ENCODE data around the gene RUNX1.

RUNX1 gene

DNA sequence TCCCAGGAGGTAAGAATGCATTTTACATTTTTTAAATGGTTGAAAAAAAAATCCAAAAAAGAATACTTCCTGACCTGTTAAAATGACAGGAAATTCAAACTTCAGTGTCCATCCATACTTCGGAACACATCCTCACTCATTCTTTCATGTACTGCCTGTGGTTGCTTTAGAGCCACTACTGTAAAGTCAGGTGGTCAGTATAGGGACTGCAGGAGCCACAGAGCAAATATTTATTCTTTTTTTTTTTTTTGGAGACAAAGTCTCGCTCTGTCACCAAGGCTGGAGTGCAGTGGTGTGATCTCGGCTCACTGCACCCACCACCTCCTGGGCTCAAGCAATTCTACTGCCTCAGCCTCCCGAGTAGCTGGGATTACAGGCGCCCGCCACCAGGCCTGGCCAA lies 255.6 kb downstream of the RUNX1 start:
- Histone ChIP-seq H3K27me3 (replicated peaks; ENCODE audit: control insufficient read depth, insufficient read depth, low read length, poor library complexity, severe bottlenecking) (no peaks in the 10 kb centered on the region), H3K4me3 (ENCODE audit: insufficient read depth, low read depth, low read length, poor library complexity, severe bottlenecking) (no peak overlapping the region), H3K36me3 (ENCODE audit: control insufficient read depth, insufficient read depth, low read length) (peaks cover 64% of the 10 kb centered on the region), H3K9me3 (ENCODE audit: control insufficient read depth, low read length) (no peaks in the 10 kb centered on the region), H3K27ac (ENCODE audit: insufficient read depth, low read length, poor library complexity, severe bottlenecking) (no peak overlapping the region), H3K4me1 (ENCODE audit: control insufficient read depth, insufficient read depth, low read length, poor library complexity, severe bottlenecking) (no peaks in the 10 kb centered on the region)
- no peak for DNase-seq

DNA sequence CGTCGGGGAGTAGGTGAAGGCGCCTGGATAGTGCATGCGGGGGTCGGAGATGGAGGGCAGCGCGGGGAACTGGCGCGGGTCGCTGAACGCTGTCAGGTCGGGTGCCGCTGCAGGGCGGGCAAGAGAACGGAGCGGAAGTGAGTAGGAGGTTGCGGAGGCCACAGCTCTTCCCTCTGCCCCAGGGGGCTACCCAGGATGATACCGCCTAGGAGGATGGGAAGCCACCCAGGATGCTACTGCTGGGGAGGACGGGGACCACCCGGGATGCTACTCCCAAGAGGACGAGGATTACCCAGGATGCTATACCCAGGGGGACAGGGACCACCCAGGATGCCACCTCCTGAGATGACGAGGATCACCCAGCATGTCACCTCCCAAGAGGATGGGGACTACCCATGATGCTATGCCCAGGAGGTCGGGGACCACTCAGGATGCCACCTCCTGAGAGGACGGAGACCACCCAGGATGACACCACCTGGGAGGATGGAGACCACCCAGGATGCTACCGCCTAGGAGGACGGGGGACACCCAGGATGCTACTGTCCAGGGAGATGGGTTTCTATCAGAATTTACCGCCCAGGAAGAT lies 256.5 kb downstream of the RUNX1 start:
- H3K4me1 ChIP-seq (ENCODE audit: control insufficient read depth, insufficient read depth, low read length, poor library complexity, severe bottlenecking): no peaks in the 10 kb centered on the region
- H3K4me3 ChIP-seq (ENCODE audit: insufficient read depth, low read depth, low read length, poor library complexity, severe bottlenecking): no peak overlapping the region
- no peaks in the 10 kb centered on the region for H3K27me3 ChIP-seq (replicated peaks; ENCODE audit: control insufficient read depth, insufficient read depth, low read length, poor library complexity, severe bottlenecking)
- H3K27ac ChIP-seq (ENCODE audit: insufficient read depth, low read length, poor library complexity, severe bottlenecking): no peak overlapping the region
- peaks cover 55% of the 10 kb centered on the region for H3K36me3 ChIP-seq (ENCODE audit: control insufficient read depth, insufficient read depth, low read length)
- DNase-seq: no peak
- no peaks in the 10 kb centered on the region for H3K9me3 ChIP-seq (ENCODE audit: control insufficient read depth, low read length)

DNA sequence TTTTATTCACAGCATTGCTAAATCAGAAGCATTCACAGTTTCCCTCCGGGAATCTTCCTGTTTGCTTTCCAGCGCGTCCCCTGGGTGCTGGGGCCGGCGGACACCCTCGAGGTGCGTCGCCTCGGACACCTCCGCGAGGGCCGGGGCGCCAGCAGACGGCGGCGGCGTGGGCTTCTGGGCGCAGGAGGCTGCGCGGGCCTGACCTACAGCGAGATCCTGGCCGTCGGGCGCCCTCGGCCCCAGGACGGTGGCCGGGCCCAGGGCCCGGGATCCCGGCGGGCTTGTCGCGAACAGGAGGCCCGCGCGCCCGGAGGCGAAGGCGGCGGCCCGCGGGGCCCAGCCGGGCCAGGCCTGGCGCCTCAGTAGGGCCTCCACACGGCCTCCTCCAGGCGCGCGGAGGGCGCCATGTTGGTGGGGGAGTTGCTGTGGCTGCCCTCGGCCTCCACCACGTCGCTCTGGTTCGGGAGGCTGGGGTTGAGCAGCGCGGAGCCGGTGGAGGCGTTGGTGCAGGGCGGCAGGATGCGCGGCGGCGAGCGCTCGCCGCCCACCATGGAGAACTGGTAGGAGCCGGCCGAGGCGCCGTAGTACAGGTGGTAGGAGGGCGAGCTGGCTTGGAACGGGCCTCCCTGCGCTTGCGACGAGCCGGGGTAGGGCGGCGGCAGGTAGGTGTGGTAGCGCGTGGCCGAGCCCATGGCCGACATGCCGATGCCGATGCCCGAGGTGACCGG lies 257.2 kb downstream of the RUNX1 start:
- Histone ChIP-seq H3K27me3 (replicated peaks; ENCODE audit: control insufficient read depth, insufficient read depth, low read length, poor library complexity, severe bottlenecking) (no peaks in the 10 kb centered on the region), H3K36me3 (ENCODE audit: control insufficient read depth, insufficient read depth, low read length) (peaks cover 49% of the 10 kb centered on the region)

DNA sequence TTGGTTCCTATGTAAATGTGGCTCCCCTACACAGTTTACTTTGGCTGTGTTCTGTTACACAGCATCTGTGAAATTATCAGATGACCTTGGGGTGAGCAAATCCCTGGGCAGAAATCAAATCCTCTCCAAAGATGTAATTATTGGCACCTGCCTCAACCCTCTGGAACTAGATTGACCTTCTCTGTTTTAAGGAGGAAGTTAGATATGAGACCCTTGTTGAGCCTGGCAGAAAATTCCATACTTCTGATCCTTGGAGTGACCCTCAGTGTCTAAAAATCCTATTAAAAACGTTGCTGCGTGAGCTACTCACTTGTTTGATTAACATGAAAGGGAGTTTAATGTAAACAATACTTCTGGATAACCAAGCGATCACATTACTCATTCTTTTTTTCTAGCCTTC lies 258.3 kb downstream of the RUNX1 start:
- peaks cover 38% of the 10 kb centered on the region for H3K36me3 ChIP-seq (ENCODE audit: control insufficient read depth, insufficient read depth, low read length)
- H3K4me3 ChIP-seq (ENCODE audit: insufficient read depth, low read depth, low read length, poor library complexity, severe bottlenecking): no peak overlapping the region
- H3K27me3 ChIP-seq (replicated peaks; ENCODE audit: control insufficient read depth, insufficient read depth, low read length, poor library complexity, severe bottlenecking): no peaks in the 10 kb centered on the region
- no peaks in the 10 kb centered on the region for H3K9me3 ChIP-seq (ENCODE audit: control insufficient read depth, low read length)
- no peak overlapping the region for H3K27ac ChIP-seq (ENCODE audit: insufficient read depth, low read length, poor library complexity, severe bottlenecking)
- DNase-seq: no peak
- no peaks in the 10 kb centered on the region for H3K4me1 ChIP-seq (ENCODE audit: control insufficient read depth, insufficient read depth, low read length, poor library complexity, severe bottlenecking)

More for the DNA sequence above, 257.2 kb downstream of the RUNX1 start:
- H3K9me3 ChIP-seq (ENCODE audit: control insufficient read depth, low read length): no peaks in the 10 kb centered on the region
- H3K4me3 ChIP-seq (ENCODE audit: insufficient read depth, low read depth, low read length, poor library complexity, severe bottlenecking): no peak overlapping the region
- no peak for DNase-seq
- H3K4me1 ChIP-seq (ENCODE audit: control insufficient read depth, insufficient read depth, low read length, poor library complexity, severe bottlenecking): no peaks in the 10 kb centered on the region
- H3K27ac ChIP-seq (ENCODE audit: insufficient read depth, low read length, poor library complexity, severe bottlenecking): no peak overlapping the region

DNA sequence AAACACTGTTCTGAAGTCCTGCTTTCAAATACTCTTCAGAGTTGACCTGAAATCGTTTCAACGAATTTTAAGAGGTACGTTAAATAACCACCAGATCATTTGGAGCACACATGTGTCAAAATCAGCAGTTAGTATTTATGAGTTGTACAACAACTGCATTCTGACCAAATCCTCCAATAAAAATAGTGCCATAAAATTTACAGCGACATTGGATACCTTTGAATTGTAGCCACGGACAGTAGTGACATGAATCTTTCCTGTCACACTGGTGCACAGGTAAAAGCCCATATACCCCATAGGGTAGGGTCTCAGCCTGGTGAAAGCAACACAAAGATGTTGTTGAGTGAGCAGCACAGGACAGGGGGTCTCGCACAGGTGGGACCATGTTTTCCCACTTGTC lies 258.8 kb downstream of the RUNX1 start:
- DNase-seq: no peak
- H3K36me3 ChIP-seq (ENCODE audit: control insufficient read depth, insufficient read depth, low read length): peaks cover 33% of the 10 kb centered on the region
- H3K4me3 ChIP-seq (ENCODE audit: insufficient read depth, low read depth, low read length, poor library complexity, severe bottlenecking): no peak overlapping the region
- no peaks in the 10 kb centered on the region for H3K9me3 ChIP-seq (ENCODE audit: control insufficient read depth, low read length)
- H3K27ac ChIP-seq (ENCODE audit: insufficient read depth, low read length, poor library complexity, severe bottlenecking): no peak overlapping the region
- no peaks in the 10 kb centered on the region for H3K27me3 ChIP-seq (replicated peaks; ENCODE audit: control insufficient read depth, insufficient read depth, low read length, poor library complexity, severe bottlenecking)
- no peaks in the 10 kb centered on the region for H3K4me1 ChIP-seq (ENCODE audit: control insufficient read depth, insufficient read depth, low read length, poor library complexity, severe bottlenecking)

DNA sequence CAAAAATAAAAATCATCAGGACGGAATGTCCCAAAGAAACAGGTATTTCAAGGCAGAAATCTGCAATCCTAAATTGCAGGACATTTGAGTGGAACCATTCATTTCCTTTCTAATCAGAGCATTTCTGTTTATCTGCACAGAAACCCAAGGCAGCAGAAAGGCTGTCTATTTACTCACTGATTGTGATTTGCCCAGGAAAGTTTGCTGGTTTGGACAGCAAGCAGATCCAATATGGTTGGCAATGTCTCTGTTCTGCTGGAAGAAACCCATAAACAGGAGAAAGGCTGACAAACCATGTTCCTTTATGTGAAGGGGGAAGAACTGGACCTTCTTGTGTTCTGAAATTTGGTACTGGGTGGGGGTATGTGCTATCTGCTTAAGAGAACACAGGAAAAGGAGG lies 260.2 kb downstream of the RUNX1 start:
- Histone ChIP-seq H3K36me3 (ENCODE audit: control insufficient read depth, insufficient read depth, low read length) (peaks cover 24% of the 10 kb centered on the region), H3K27ac (ENCODE audit: insufficient read depth, low read length, poor library complexity, severe bottlenecking) (no peak overlapping the region), H3K9me3 (ENCODE audit: control insufficient read depth, low read length) (no peaks in the 10 kb centered on the region), H3K4me3 (ENCODE audit: insufficient read depth, low read depth, low read length, poor library complexity, severe bottlenecking) (no peak overlapping the region), H3K27me3 (replicated peaks; ENCODE audit: control insufficient read depth, insufficient read depth, low read length, poor library complexity, severe bottlenecking) (no peaks in the 10 kb centered on the region), H3K4me1 (ENCODE audit: control insufficient read depth, insufficient read depth, low read length, poor library complexity, severe bottlenecking) (no peaks in the 10 kb centered on the region)
- no peak for DNase-seq

DNA sequence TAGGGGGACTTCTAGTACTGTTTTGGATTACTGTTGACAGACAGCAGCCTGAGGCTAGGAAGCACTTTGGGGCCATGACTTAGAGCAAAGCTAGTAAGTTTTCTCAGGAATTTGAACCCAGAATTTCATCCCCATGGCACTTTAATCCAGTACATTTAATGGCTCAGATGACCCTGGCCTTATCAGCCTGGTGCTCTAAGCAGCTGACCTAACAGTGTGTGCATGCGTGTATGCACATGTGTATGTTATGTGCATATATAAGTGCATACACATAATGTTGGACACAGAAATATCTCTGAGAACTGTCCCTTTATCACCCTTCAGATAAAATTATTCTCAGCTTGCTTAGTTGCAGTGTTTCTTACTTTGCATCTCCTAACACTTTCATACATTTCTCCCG lies 265.3 kb downstream of the RUNX1 start:
- Histone ChIP-seq H3K27ac (ENCODE audit: insufficient read depth, low read length, poor library complexity, severe bottlenecking) (no peak overlapping the region), H3K9me3 (ENCODE audit: control insufficient read depth, low read length) (no peaks in the 10 kb centered on the region), H3K4me3 (ENCODE audit: insufficient read depth, low read depth, low read length, poor library complexity, severe bottlenecking) (no peak overlapping the region), H3K27me3 (replicated peaks; ENCODE audit: control insufficient read depth, insufficient read depth, low read length, poor library complexity, severe bottlenecking) (no peaks in the 10 kb centered on the region), H3K36me3 (ENCODE audit: control insufficient read depth, insufficient read depth, low read length) (peaks cover under 1% of the 10 kb centered on the region), H3K4me1 (ENCODE audit: control insufficient read depth, insufficient read depth, low read length, poor library complexity, severe bottlenecking) (no peaks in the 10 kb centered on the region)
- DNase-seq: no peak

DNA sequence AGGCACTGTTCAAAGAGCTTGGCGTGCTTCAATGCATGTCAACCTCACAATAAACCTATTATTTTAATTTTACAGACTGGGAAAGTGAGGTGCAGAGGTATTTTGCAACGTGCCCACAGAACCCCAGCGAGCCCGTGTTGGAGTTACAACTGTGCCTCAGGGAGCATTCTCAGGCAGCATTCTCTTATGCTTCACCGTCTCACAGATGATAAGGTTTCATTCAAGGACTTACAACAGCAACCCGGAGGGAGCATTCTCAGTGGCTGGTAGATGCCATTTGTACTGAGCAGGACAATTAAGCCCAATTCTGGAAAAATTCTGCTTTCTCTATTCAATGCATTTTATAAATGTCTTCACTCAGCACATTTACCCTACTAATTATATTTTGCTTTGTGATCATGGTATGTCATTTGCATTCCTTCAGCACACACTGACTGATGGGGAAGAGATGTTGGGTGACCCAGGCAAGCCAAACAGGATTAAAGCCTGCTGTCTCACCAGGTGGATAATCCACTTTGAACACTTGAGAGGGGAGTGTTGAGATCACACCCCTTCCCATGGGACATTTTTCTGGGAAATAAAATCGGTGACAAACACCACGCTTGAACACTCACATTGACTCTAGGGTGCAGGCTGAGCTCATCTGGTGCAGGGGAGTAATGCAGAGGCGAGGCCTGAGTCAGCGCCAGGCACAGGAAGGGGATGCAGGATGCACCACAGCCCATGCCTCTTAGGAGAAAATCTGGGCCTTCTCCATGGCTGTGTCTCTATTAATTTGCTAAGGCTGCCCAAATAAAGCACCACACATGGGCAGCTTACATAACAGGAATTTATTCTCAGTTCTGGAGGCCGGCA lies 266.4 kb downstream of the RUNX1 start:
- H3K27ac ChIP-seq (ENCODE audit: insufficient read depth, low read length, poor library complexity, severe bottlenecking): no peak overlapping the region
- no peaks in the 10 kb centered on the region for H3K27me3 ChIP-seq (replicated peaks; ENCODE audit: control insufficient read depth, insufficient read depth, low read length, poor library complexity, severe bottlenecking)
- H3K4me1 ChIP-seq (ENCODE audit: control insufficient read depth, insufficient read depth, low read length, poor library complexity, severe bottlenecking): no peaks in the 10 kb centered on the region
- DNase-seq: no peak
- H3K4me3 ChIP-seq (ENCODE audit: insufficient read depth, low read depth, low read length, poor library complexity, severe bottlenecking): no peak overlapping the region
- no peaks in the 10 kb centered on the region for H3K36me3 ChIP-seq (ENCODE audit: control insufficient read depth, insufficient read depth, low read length)
- no peaks in the 10 kb centered on the region for H3K9me3 ChIP-seq (ENCODE audit: control insufficient read depth, low read length)

DNA sequence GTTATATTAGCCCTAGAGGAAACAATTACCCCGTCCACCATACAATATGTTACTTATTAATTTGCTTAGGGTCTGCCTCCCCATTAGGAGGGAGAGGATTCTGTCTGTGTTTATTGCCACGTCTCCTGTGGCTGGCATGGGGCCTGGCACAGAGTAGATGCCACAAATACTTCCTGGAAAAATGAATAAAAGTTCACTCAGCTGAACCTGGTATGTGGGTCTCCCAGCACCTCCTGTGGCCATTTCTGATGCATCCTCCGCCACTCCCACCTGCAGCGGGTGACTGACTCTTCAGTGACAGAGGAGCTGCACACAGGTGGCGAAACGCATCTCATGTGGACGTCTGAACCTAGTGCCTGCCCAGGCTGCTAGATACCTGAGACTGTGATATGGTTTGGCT lies 267.6 kb downstream of the RUNX1 start:
- Histone ChIP-seq H3K27me3 (replicated peaks; ENCODE audit: control insufficient read depth, insufficient read depth, low read length, poor library complexity, severe bottlenecking) (no peaks in the 10 kb centered on the region), H3K4me3 (ENCODE audit: insufficient read depth, low read depth, low read length, poor library complexity, severe bottlenecking) (no peak overlapping the region), H3K27ac (ENCODE audit: insufficient read depth, low read length, poor library complexity, severe bottlenecking) (no peak overlapping the region), H3K4me1 (ENCODE audit: control insufficient read depth, insufficient read depth, low read length, poor library complexity, severe bottlenecking) (no peaks in the 10 kb centered on the region), H3K36me3 (ENCODE audit: control insufficient read depth, insufficient read depth, low read length) (no peaks in the 10 kb centered on the region), H3K9me3 (ENCODE audit: control insufficient read depth, low read length) (no peaks in the 10 kb centered on the region)
- DNase-seq: no peak

DNA sequence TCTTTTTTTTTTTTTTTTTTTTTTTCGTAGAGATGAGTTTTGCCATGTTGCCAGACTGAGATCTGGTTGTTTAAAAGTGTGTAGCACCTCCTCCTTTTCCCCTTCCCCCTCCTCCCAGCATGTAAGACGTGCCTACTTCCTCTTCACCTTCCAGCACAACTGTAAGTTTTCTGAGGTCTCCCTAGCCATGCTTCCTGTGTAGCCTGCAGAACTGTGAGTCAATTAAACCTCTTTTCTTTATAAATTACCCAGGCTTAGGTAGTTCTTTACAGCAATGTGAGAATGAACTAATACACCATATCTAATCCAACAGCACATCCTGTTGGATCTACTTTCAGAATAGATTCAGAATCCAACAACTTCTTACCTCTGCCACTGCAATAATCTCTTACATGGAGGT lies 269.2 kb downstream of the RUNX1 start:
- no peaks in the 10 kb centered on the region for H3K36me3 ChIP-seq (ENCODE audit: control insufficient read depth, insufficient read depth, low read length)
- H3K27ac ChIP-seq (ENCODE audit: insufficient read depth, low read length, poor library complexity, severe bottlenecking): no peak overlapping the region
- no peaks in the 10 kb centered on the region for H3K4me1 ChIP-seq (ENCODE audit: control insufficient read depth, insufficient read depth, low read length, poor library complexity, severe bottlenecking)
- no peaks in the 10 kb centered on the region for H3K27me3 ChIP-seq (replicated peaks; ENCODE audit: control insufficient read depth, insufficient read depth, low read length, poor library complexity, severe bottlenecking)
- H3K4me3 ChIP-seq (ENCODE audit: insufficient read depth, low read depth, low read length, poor library complexity, severe bottlenecking): no peak overlapping the region
- DNase-seq: no peak
- no peaks in the 10 kb centered on the region for H3K9me3 ChIP-seq (ENCODE audit: control insufficient read depth, low read length)
